Progenitor cell of endocrine pancreas (in vitro differentiated cells): Measurements from ENCODE around the gene SBK1. TPM values are rescaled to one million over a fixed set of nuclear protein-coding genes. Genes with fewer than 3 reads are reported as not detected.

ENCODE experiments used
- DNase-seq: peaks from one replicate; pipeline ENCODE4 v3.0.0; 2021; ENCODE audit warnings: low spot score; ENCODE audit not compliant: unreplicated experiment
- H3K27ac Mint-ChIP-seq: 2 replicates; pipeline ENCODE4 v1.8.0; 2021; ENCODE audit warnings: mild to moderate bottlenecking, moderate library complexity, mixed read lengths
- H3K27me3 Mint-ChIP-seq: 2 replicates; pipeline ENCODE4 v1.8.0; 2021; ENCODE audit warnings: mixed read lengths
- H3K36me3 Mint-ChIP-seq: 2 replicates; pipeline ENCODE4 v1.8.0; 2022; ENCODE audit warnings: mixed read lengths; ENCODE audit not compliant: insufficient read depth
- H3K4me1 Mint-ChIP-seq: 2 replicates; pipeline ENCODE4 v1.8.0; 2021; ENCODE audit warnings: low read depth, mixed read lengths
- H3K4me3 Mint-ChIP-seq: 2 replicates; pipeline ENCODE4 v1.8.0; 2021; ENCODE audit warnings: low read depth, mild to moderate bottlenecking, moderate library complexity, mixed read lengths
- H3K9me3 Mint-ChIP-seq: 2 replicates; pipeline ENCODE4 v1.8.0; 2021; ENCODE audit warnings: low read depth, mixed read lengths
- total RNA-seq: library from RNA; stranded (reverse); gene quantifications from 2 replicates; pipeline ENCODE4 v1.2.1, GENCODE V29; 2021
- TF ChIP-seq, protein P1 (sequence below): fragments of 200-600 bp; sonication (generic); IDR thresholded peaks from one replicate; pipeline ENCODE4 v1.5.0; 2021; ENCODE audit warnings: antibody characterized with exemption, mild to moderate bottlenecking; ENCODE audit not compliant: unreplicated experiment

The SBK1 gene
- total RNA-seq, 1 donor from 2014 or later: 91.2 TPM

DNA sequence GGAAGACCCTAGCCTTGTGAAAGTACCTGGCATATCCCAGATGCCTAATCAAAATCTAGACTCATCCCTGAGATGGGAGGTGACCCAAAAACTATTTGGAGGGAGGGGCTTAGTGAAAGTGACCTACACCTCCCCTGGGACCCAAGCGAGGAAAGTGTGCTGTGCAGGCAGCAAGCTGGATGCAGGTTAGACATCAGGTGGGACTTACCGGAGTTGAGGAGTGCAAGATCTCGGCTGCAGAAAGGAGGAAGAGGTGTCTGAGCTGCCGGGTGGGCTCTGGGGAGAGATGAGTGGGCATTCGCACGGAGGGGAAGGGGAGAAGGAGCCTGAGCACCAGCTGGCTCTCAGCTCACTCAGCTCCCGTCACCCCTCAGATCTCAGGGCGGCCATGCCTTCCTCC, 10.3 kb upstream of the SBK1 start:
- H3K36me3 Mint-ChIP-seq: peaks cover 2% of the 10 kb centered on the region
- peaks cover 7% of the 10 kb centered on the region for H3K27me3 Mint-ChIP-seq
- TF ChIP-seq, protein P1, sequence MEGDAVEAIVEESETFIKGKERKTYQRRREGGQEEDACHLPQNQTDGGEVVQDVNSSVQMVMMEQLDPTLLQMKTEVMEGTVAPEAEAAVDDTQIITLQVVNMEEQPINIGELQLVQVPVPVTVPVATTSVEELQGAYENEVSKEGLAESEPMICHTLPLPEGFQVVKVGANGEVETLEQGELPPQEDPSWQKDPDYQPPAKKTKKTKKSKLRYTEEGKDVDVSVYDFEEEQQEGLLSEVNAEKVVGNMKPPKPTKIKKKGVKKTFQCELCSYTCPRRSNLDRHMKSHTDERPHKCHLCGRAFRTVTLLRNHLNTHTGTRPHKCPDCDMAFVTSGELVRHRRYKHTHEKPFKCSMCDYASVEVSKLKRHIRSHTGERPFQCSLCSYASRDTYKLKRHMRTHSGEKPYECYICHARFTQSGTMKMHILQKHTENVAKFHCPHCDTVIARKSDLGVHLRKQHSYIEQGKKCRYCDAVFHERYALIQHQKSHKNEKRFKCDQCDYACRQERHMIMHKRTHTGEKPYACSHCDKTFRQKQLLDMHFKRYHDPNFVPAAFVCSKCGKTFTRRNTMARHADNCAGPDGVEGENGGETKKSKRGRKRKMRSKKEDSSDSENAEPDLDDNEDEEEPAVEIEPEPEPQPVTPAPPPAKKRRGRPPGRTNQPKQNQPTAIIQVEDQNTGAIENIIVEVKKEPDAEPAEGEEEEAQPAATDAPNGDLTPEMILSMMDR: no peak
- no peaks in the 10 kb centered on the region for H3K9me3 Mint-ChIP-seq
- DNase-seq: no peak
- H3K4me1 Mint-ChIP-seq: no peaks in the 10 kb centered on the region
- no peak overlapping the region for H3K4me3 Mint-ChIP-seq
- no peak overlapping the region for H3K27ac Mint-ChIP-seq

DNA sequence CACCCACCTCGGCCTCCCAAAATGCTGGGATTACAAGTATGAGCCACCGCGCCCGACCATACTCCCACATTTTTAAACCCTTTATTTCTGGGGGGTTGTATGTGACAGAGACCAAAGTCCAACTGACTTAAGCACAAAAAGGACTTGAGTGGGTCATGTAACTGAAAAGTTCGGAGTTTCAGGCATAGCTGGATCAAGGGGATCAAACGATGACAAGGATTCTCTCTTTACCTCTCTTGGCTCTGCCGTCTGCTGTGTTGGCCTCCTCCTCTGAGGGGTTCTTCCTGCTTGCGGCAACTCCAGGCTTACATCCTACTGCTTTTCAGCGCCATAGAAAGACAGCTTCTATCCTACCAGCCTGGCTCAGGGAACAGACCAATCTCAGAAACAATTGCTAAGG, 9.2 kb upstream of the SBK1 start:
- Mint-ChIP-seq H3K36me3 (peaks cover 2% of the 10 kb centered on the region), H3K4me3 (no peak overlapping the region), H3K9me3 (no peaks in the 10 kb centered on the region), H3K27me3 (no peaks in the 10 kb centered on the region), H3K4me1 (no peaks in the 10 kb centered on the region), H3K27ac (no peak overlapping the region)
- no peak for DNase-seq
- TF ChIP-seq, protein P1: no peak

DNA sequence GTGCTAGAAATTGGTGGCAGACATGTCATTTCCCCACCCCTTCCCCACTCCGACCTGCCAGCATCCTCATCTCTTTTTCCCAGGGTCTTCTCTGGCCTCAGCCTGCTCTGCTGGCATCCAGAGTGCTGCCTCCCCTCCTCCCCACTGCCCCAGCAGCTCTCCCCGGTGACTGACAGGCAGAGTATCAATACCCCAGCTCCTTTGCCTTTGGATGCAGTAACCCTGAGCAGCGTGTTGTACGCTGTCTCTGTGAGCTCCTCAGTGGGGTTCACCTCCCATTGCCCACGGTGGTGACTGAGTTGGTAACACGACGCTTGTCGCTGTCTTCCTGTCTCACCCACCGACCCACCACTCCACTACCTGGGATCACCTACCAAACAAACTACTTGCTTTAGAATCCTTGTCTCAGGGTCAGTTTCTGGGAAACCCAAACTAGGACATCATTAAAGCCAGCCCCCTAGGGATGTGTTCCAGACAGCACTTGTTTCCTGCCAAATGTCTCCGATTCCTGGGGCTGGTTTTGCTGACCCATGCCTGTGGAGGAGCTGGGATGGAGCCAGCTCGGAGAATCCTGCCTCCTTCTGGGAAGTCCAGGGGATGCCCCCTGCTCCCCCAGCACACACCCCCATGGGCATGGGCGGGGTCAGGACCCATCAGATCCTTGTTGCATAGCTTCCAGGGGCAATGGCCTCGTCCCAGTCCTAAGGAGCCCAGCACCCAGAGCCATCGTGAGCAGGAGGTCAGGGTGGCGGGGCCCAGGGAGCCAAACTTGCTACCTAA, 8.3 kb upstream of the SBK1 start:
- H3K36me3 Mint-ChIP-seq: peaks cover 2% of the 10 kb centered on the region
- DNase-seq: no peak
- no peak overlapping the region for H3K4me3 Mint-ChIP-seq
- no peaks in the 10 kb centered on the region for H3K27me3 Mint-ChIP-seq
- TF ChIP-seq, protein P1: no peak
- no peak overlapping the region for H3K27ac Mint-ChIP-seq
- H3K4me1 Mint-ChIP-seq: peaks cover under 1% of the 10 kb centered on the region
- no peaks in the 10 kb centered on the region for H3K9me3 Mint-ChIP-seq

DNA sequence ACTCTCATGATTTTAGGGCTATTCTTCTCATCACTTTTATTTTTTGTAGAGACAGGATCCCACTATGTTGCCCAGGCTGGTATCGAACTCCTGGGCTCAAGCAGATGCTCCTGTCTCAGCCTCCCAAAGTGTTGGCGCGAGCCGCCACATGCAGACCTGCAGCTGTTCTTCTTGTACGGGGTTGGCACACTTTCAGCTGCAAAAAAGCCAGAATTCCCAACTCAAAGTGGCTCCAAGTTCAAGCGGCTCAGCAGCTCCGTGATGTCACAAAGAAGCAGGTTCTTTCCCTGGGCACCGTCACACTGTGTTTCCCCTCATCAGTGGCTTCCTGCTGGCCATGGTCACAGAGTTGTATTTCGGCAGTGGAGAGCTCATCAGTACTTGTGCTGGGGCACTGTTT, 6.7 kb upstream of the SBK1 start:
- H3K4me1 Mint-ChIP-seq: peaks cover 6% of the 10 kb centered on the region
- H3K27me3 Mint-ChIP-seq: no peaks in the 10 kb centered on the region
- DNase-seq: no peak
- no peaks in the 10 kb centered on the region for H3K9me3 Mint-ChIP-seq
- no peak overlapping the region for H3K4me3 Mint-ChIP-seq
- H3K36me3 Mint-ChIP-seq: peaks cover 2% of the 10 kb centered on the region
- no peak overlapping the region for H3K27ac Mint-ChIP-seq
- TF ChIP-seq, protein P1: no peak

DNA sequence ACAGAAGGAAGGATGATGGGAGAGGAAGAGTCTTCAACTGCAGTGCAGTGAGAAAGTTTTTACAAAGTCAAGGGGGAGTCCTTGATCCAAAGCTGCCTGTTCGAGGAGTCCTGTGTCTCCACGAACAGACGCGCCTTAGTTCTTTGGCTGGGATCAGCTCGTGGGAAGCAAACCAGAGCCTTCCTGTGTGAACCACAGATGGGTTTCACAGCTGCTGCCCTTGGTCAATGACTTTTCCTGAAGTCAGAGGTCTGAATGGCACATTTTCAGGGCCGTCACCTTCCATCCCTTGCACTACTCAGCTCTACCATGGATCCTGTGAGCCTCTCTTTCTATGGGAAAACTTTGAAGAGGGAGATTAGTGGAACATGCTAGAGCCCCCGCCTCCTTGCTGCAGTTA, 4.2 kb upstream of the SBK1 start:
- H3K4me3 Mint-ChIP-seq: no peak overlapping the region

More for the DNA sequence above, 4.2 kb upstream of the SBK1 start:
- DNase-seq: no peak
- H3K27me3 Mint-ChIP-seq: no peaks in the 10 kb centered on the region
- no peaks in the 10 kb centered on the region for H3K9me3 Mint-ChIP-seq
- peaks cover 11% of the 10 kb centered on the region for H3K4me1 Mint-ChIP-seq
- TF ChIP-seq, protein P1: no peak
- no peak overlapping the region for H3K27ac Mint-ChIP-seq
- H3K36me3 Mint-ChIP-seq: peaks cover 2% of the 10 kb centered on the region
